ENCODE data around the gene FAM210A.
A peak's percentile ranks its signal among the peaks of the same experiment; 100 is the strongest.

The FAM210A gene

GRCh38 chr18:13646633-13647032 lies 79.7 kb downstream of the FAM210A start:
- DNase-seq, result no peak
- TF ChIP-seq POLR2A (IDR thresholded peaks at IDR 0.05; ENCODE audit: low read length), result no peak
- TF ChIP-seq GATA1 (IDR thresholded peaks at IDR 0.05; ENCODE audit: low read depth, low read length), result no peak

- DNase-seq, result no peak
- TF ChIP-seq GATA1 (IDR thresholded peaks at IDR 0.05; ENCODE audit: low read depth, low read length) (no peak), POLR2A (IDR thresholded peaks at IDR 0.05; ENCODE audit: low read length) (no peak)
Measured at GRCh38 chr18:13645093-13645492, 81.3 kb downstream of the FAM210A start.

- TF ChIP-seq POLR2A (IDR thresholded peaks at IDR 0.05; ENCODE audit: low read length) (no peak), GATA1 (IDR thresholded peaks at IDR 0.05; ENCODE audit: low read depth, low read length) (no peak)
Measured at GRCh38 chr18:13643261-13643751, 83.1 kb downstream of the FAM210A start.

GRCh38 chr18:13642440-13642827 lies 83.9 kb downstream of the FAM210A start:
- TF ChIP-seq POLR2A (IDR thresholded peaks at IDR 0.05; ENCODE audit: low read length) (no peak), GATA1 (IDR thresholded peaks at IDR 0.05; ENCODE audit: low read depth, low read length) (no peak)
- no peak for DNase-seq

More at GRCh38 chr18:13643261-13643751, 83.1 kb downstream of the FAM210A start:
- no peak for DNase-seq

DNA sequence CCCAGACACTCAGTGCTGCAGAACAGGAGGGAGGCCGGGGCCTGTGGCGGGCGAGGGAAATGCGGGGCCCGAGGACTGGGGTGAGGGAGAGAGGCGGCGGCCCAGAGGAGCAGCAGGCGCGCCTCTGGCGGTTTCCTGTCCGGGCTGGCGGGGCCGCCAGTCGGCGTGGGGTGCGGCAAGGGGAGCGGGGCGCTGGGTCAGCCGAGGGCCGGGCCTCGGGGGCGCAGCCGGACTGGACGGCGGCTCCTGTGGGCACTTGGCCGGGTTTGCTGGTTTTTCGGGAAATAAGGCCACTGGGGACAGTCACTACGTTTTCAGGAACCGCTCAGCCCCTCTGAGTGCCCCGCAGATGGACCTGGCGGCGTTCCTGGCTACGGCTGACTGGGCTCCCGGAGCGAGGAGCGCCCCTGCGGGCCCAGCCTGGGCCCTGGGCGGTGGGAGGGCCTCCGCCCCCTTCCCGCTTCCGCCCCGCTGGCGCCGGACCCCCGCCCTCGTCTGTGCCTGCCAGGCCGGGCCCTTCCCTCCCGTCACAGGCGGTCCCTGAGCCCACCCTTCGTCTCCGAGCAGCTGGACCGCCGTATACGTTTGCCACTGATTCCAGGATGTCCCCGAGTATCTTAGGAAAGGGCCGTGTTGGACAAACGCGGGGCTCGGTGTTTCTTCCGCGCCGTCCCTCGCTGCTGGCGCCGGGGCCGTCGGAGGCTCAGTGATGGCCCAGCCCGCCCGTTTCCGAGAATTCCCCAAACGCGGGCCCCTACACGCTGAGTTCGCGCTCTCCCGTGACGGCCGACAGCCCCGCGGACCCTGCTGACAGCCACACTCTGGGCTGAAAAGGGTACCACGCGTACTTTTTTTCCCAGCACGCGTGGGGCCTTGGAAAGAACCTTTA lies 84.6 kb downstream of the FAM210A start:
- TF ChIP-seq POLR2A (IDR thresholded peaks at IDR 0.05; ENCODE audit: low read length), result no peak
- TF ChIP-seq GATA1 (IDR thresholded peaks at IDR 0.05; ENCODE audit: low read depth, low read length), result no peak

DNA sequence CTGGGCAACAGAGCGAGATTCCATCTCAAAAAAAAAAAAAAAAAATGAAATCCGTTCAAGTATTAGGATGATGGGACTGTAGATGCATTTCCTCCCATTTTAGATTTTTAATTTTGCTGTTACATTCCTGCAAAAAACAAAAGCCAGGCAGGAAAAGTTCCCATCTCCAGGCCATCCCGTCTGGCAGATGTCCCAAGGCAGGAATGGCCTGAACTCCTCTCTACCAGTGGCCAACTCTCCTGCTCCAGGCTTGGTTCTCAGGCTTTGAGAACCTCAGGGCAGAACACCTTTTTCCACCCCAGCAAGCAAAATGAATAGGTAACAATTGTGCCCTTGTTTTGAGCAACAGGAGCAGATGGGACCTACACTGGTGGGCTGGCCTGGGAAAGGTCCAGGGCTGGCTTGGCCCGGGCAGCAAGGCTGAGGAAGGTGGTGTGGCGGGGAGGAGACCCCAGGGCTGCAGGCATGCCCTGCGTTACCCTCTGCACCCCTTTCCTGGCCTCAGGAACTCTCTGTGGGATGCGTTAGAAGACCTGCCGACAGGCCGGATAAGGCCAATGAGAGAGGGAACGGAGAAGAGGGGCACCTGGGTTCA lies 86.0 kb downstream of the FAM210A start:
- no peak for DNase-seq
- TF ChIP-seq GATA1 (IDR thresholded peaks at IDR 0.05; ENCODE audit: low read depth, low read length) (no peak), POLR2A (IDR thresholded peaks at IDR 0.05; ENCODE audit: low read length) (no peak)

More for the DNA sequence above, 84.6 kb downstream of the FAM210A start:
- DNase-seq, result peak in 1 of 2 experiments; percentile 18

GRCh38 chr18:13638719-13639595 lies 87.4 kb downstream of the FAM210A start:
- no peak for TF ChIP-seq GATA1 (IDR thresholded peaks at IDR 0.05; ENCODE audit: low read depth, low read length)
- no peak for TF ChIP-seq POLR2A (IDR thresholded peaks at IDR 0.05; ENCODE audit: low read length)
- no peak for DNase-seq

DNA sequence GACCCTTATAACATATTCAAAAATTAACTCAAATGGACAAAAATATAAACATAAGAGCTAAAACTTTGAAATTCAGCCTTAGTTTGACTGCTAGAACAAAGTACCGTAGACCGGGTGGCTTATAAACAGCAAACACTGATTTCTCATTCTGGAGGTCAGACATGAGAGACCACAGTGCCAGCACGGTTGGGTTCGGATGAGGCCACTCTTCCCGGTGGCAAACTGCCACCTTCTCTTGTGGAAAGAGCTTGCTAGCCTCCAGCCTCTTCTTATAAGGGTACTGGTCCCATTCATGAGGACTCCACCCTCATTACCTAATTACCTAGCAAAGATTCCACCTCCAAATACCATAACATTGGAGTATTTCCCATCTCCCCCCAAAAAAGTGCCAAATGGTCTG lies 91.3 kb downstream of the FAM210A start:
- TF ChIP-seq GATA1 (IDR thresholded peaks at IDR 0.05; ENCODE audit: low read depth, low read length) (no peak), POLR2A (IDR thresholded peaks at IDR 0.05; ENCODE audit: low read length) (no peak)
- DNase-seq, result no peak

- DNase-seq, result no peak
- TF ChIP-seq POLR2A (IDR thresholded peaks at IDR 0.05; ENCODE audit: low read length) (no peak), GATA1 (IDR thresholded peaks at IDR 0.05; ENCODE audit: low read depth, low read length) (no peak)
Measured at GRCh38 chr18:13633700-13634099, 92.7 kb downstream of the FAM210A start.

DNA sequence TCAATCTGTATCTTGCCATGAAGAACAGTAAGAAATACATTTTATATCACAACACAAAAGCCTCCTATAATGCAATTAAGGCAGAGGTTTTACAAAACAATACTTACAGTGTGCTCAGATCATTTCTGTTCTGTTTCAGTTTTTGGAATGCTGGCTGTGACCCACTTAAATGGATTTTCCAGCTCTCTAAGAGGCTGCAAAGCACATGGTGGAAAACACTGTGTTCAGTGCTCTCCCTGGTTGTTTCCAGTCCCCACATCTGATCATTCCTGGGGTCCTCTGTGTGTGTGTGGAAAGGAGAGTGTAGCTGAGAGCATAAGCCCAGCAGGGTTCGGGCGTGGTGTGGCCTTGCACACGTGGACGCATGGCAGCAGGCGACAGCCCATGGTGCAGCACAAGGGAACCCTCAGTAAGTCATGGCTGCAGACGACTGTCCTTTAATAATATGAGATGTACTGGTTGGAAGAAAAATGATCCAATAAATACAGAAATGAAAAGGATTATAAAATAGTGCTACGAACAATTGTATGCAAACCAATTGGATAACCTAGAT lies 95.6 kb downstream of the FAM210A start:
- no peak for DNase-seq
- TF ChIP-seq POLR2A (IDR thresholded peaks at IDR 0.05; ENCODE audit: low read length) (no peak), GATA1 (IDR thresholded peaks at IDR 0.05; ENCODE audit: low read depth, low read length) (no peak)

- DNase-seq, result peak; percentile 44 to 47
- TF ChIP-seq POLR2A (IDR thresholded peaks at IDR 0.05; ENCODE audit: low read length) (no peak), GATA1 (IDR thresholded peaks at IDR 0.05; ENCODE audit: low read depth, low read length) (no peak)
Measured at GRCh38 chr18:13629841-13630715, 96.3 kb downstream of the FAM210A start.

- TF ChIP-seq GATA1 (IDR thresholded peaks at IDR 0.05; ENCODE audit: low read depth, low read length) (no peak), POLR2A (IDR thresholded peaks at IDR 0.05; ENCODE audit: low read length) (no peak)
- DNase-seq, result no peak
Measured at GRCh38 chr18:13628211-13628610, 98.1 kb downstream of the FAM210A start.
